ENCODE data around the gene SH3RF2. TPM values are rescaled to one million over a fixed set of nuclear protein-coding genes. Genes with fewer than 3 reads are reported as not detected.

Gene SH3RF2
- total and polyA plus RNA-seq, 2 donors (not counting 3 experiments of a cell fraction or from before 2014, with no cell fraction given) = 0.54 to 0.84 TPM

GRCh38 chr5:145988993-145989392 lies 52.6 kb downstream of the SH3RF2 start:
- H4K20me1 ChIP-seq (replicated peaks; ENCODE audit: control insufficient read depth, extremely low read depth, insufficient read depth, low read length) = no peaks in the 10 kb centered on the region
- H3K9me1 ChIP-seq (replicated peaks; ENCODE audit: control insufficient read depth, extremely low read depth, insufficient read depth, low read length) = no peaks in the 10 kb centered on the region
- H2AFZ ChIP-seq (ENCODE audit: low read depth, low read length) = no peak overlapping the region
- BruUV-seq (replicated peaks) = no TSS peak
- intact Hi-C loops (cut with micrococcal nuclease) (no loop called here), dilution Hi-C loops (cut with MboI; ENCODE audit: extremely low pct_ligation_motif_present, low sequenced_read_pairs) (no loop called here)
- no peak overlapping the region for H3K4me3 ChIP-seq (replicated peaks in 1 of 3; ENCODE audit: insufficient read depth in 1 of 3, low read depth in 1 of 3, low read length in 3 of 3)
- H3K4me1 ChIP-seq (ENCODE audit: control insufficient read depth, extremely low read depth, insufficient read depth, low read length) = no peaks in the 10 kb centered on the region
- H3K9me3 ChIP-seq (replicated peaks; ENCODE audit: control insufficient read depth, insufficient read depth, low read length) = no peaks in the 10 kb centered on the region
- no peaks in the 10 kb centered on the region for H3K79me2 ChIP-seq (ENCODE audit: control insufficient read depth, insufficient read depth, low read length)
- DNase-seq (ENCODE audit: low read depth, low spot score) (no peak), FAIRE-seq (no peak)
- no peak overlapping the region for H3K27ac ChIP-seq (ENCODE audit: insufficient read depth, low read depth, low read length)
- ChIA-PET POLR2A (no interaction called here), CTCF (interaction anchor here (1.7 to 2.3 kb wide), 2 partner anchors 8 to 14 kb away, joined by 3 to 12 read pairs; no protein-coding TSS in a partner anchor)
- peaks cover 3% of the 10 kb centered on the region in 2 experiments for H3K27me3 ChIP-seq (ENCODE audit: control insufficient read depth in 2 of 2, insufficient read depth in 2 of 2, low read length in 2 of 2)
- H3K4me2 ChIP-seq (ENCODE audit: insufficient read depth, low read length) = no peak overlapping the region
- H3K9ac ChIP-seq (replicated peaks; ENCODE audit: extremely low read depth, insufficient read depth, low read length) = no peak overlapping the region
- H3K36me3 ChIP-seq (ENCODE audit: control insufficient read depth in 2 of 2, extremely low read depth in 1 of 2, insufficient read depth in 2 of 2, low read length in 2 of 2) = no peaks in the 10 kb centered on the region
- no peak for TF ChIP-seq MYC (IDR thresholded peaks at IDR 0.05; ENCODE audit: low read depth, low read length)
- TF ChIP-seq POLR2A (IDR thresholded peaks at IDR 0.05; ENCODE audit: low read depth, low read length) = no peak
- TF ChIP-seq EZH2 (IDR thresholded peaks at IDR 0.05; ENCODE audit: borderline replicate concordance, low read depth, low read length, severe bottlenecking) = no peak
- TF ChIP-seq CTCF (IDR thresholded peaks at IDR 0.05; ENCODE audit: extremely low read depth in 1 of 2, insufficient read depth in 1 of 2, low read depth in 1 of 2, low read length in 2 of 2) = no peak
- no peak for TF ChIP-seq FOS (IDR thresholded peaks at IDR 0.05; ENCODE audit: borderline replicate concordance, insufficient read depth, low read length)
- no peak for TF ChIP-seq JUN (IDR thresholded peaks at IDR 0.05; ENCODE audit: borderline replicate concordance, insufficient read depth, insufficient read length, low read depth)
- no peak for TF ChIP-seq POLR2AphosphoS5 (IDR thresholded peaks at IDR 0.05; ENCODE audit: insufficient read depth, low read depth, low read length)
- no peak for TF ChIP-seq GATA2 (IDR thresholded peaks at IDR 0.05; ENCODE audit: insufficient read depth, insufficient read length, low read depth, low read length)
- no peak for TF ChIP-seq MAX (IDR thresholded peaks at IDR 0.05; ENCODE audit: insufficient read depth, insufficient read length)
